ENCODE results near the gene BRINP3. TPM values are rescaled to one million over a fixed set of nuclear protein-coding genes. Genes with fewer than 3 reads are reported as not detected.

BRINP3 gene
- total RNA-seq, 3 donors from 2014 or later, result 12.4 to 48.7 (median 14.2) TPM

DNA sequence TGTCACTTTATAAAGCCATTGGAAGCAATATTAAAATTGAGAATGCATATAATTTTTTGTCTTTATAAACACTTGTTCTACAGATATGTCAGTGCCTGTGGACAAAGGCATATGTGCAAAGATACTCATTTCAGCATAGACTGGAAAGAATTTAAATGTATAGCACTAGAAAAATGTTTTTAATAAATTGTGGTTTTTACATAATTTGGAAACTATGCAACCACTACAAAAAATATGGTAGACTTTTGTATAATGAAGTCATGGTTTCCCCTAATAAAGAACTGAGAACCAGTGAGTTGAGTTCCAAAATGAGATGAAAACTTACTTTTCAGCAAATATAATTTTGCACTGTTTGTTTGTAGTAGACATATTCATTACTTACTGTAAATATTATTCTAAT, 48.5 kb downstream of the BRINP3 start:
- intact Hi-C loops (cut with DNase I, micrococcal nuclease), result no loop called here
- DNase-seq, result no peak
- Histone ChIP-seq H3K36me3 (ENCODE audit: low read depth) (no peaks in the 10 kb centered on the region), H3K9me3 (no peaks in the 10 kb centered on the region), H3K4me3 (no peak overlapping the region), H3K4me1 (ENCODE audit: low read depth) (no peaks in the 10 kb centered on the region)
- ATAC-seq, result no peak
- no peak for TF ChIP-seq CTCF (IDR thresholded peaks at IDR 0.05)

- Histone ChIP-seq H3K4me1 (ENCODE audit: low read depth) (no peaks in the 10 kb centered on the region), H3K4me3 (no peak overlapping the region), H3K9me3 (no peaks in the 10 kb centered on the region), H3K36me3 (ENCODE audit: low read depth) (no peaks in the 10 kb centered on the region)
- no peak for DNase-seq
- intact Hi-C loops (cut with DNase I, micrococcal nuclease), result no loop called here
- no peak for ATAC-seq
- no peak for TF ChIP-seq CTCF (IDR thresholded peaks at IDR 0.05)
These were observed 61.4 kb downstream of the BRINP3 start for GRCh38 chr1:190416239-190416638.

DNA sequence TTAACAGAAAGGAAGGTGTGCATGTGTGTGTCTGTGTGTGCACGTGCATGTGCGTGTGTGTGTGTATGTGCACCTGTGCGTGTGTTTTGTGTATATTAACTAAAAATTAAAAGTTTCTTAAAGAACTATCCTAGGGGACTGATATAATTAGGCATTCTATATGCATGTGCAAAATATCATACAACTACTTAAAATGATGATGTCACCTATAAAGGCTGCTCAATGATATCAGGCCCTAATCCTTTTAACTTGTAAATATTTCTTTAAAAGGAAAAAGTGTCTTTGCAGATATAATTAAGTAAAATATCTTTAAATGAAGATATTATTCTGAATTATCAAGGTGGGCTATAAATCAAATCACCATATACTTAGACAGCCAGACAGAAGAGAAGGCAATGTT, 64.5 kb downstream of the BRINP3 start:
- H3K9me3 ChIP-seq, result no peaks in the 10 kb centered on the region
- DNase-seq, result no peak
- H3K36me3 ChIP-seq (ENCODE audit: low read depth), result no peaks in the 10 kb centered on the region
- no peaks in the 10 kb centered on the region for H3K4me1 ChIP-seq (ENCODE audit: low read depth)
- no peak for ATAC-seq
- intact Hi-C loops (cut with DNase I, micrococcal nuclease), result no loop called here
- H3K4me3 ChIP-seq, result no peak overlapping the region
- no peak for TF ChIP-seq CTCF (IDR thresholded peaks at IDR 0.05)

DNA sequence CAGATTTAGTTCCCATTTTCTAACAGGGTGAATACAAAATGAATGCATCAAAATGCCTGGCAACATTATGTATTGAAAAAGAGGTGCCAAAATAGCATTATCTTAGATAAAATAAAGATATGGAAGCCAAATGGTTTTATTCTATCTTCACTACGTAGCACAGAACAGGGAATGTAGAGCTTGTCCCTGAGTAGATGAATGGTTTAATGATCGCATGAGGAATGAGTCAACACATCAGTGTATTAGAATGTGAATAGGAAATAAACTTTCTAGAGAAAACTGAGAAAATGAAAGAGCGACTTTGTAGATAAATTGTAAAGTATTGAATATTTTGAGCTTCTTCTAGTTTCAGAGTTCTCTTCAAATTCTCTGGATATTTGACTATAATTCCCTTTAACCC, 74.3 kb downstream of the BRINP3 start:
- H3K4me3 ChIP-seq, result no peak overlapping the region
- TF ChIP-seq CTCF (IDR thresholded peaks at IDR 0.05), result no peak
- intact Hi-C loops (cut with DNase I, micrococcal nuclease), result no loop called here
- H3K36me3 ChIP-seq (ENCODE audit: low read depth), result no peaks in the 10 kb centered on the region
- no peak for ATAC-seq
- no peak for DNase-seq
- no peaks in the 10 kb centered on the region for H3K9me3 ChIP-seq
- no peaks in the 10 kb centered on the region for H3K4me1 ChIP-seq (ENCODE audit: low read depth)

- Histone ChIP-seq H3K4me3 (no peak overlapping the region), H3K9me3 (no peaks in the 10 kb centered on the region), H3K36me3 (ENCODE audit: low read depth) (no peaks in the 10 kb centered on the region), H3K4me1 (ENCODE audit: low read depth) (no peaks in the 10 kb centered on the region)
- intact Hi-C loops (cut with DNase I, micrococcal nuclease), result no loop called here
- ATAC-seq (no peak), DNase-seq (no peak)
- TF ChIP-seq CTCF (IDR thresholded peaks at IDR 0.05), result no peak
These were observed 78.4 kb downstream of the BRINP3 start for GRCh38 chr1:190399233-190399632.

DNA sequence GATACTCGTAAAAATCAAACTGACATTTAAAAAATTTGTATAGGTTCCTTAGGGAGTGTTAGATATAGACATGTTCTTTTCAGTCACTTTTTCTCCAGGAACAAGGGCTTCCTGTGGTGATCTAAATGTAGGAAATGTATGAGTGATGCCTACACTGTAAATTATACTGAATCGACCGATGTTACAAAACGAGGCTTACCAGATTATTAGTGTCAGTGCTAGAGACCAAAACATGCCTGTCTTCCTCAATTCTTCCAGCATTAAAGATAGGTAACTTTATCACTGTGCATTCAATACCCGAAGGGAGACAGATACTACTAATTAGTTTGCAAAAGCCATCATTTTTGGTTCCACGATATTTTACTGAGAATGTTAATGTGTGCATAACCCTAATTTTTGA, 86.1 kb downstream of the BRINP3 start:
- no peaks in the 10 kb centered on the region for H3K4me1 ChIP-seq (ENCODE audit: low read depth)
- no peaks in the 10 kb centered on the region for H3K9me3 ChIP-seq
- intact Hi-C loops (cut with DNase I, micrococcal nuclease), result no loop called here
- no peaks in the 10 kb centered on the region for H3K36me3 ChIP-seq (ENCODE audit: low read depth)
- H3K4me3 ChIP-seq, result no peak overlapping the region
- TF ChIP-seq CTCF (IDR thresholded peaks at IDR 0.05), result no peak
- DNase-seq (no peak), ATAC-seq (no peak)
